ENCODE measurements around the gene METAP1. TPM values are rescaled to one million over a fixed set of nuclear protein-coding genes. Genes with fewer than 3 reads are reported as not detected.

METAP1 gene
- total and polyA plus RNA-seq, 2 of the 4 experiments (the other 2 are of a cell fraction) = 43.7 to 47.9 TPM

DNA sequence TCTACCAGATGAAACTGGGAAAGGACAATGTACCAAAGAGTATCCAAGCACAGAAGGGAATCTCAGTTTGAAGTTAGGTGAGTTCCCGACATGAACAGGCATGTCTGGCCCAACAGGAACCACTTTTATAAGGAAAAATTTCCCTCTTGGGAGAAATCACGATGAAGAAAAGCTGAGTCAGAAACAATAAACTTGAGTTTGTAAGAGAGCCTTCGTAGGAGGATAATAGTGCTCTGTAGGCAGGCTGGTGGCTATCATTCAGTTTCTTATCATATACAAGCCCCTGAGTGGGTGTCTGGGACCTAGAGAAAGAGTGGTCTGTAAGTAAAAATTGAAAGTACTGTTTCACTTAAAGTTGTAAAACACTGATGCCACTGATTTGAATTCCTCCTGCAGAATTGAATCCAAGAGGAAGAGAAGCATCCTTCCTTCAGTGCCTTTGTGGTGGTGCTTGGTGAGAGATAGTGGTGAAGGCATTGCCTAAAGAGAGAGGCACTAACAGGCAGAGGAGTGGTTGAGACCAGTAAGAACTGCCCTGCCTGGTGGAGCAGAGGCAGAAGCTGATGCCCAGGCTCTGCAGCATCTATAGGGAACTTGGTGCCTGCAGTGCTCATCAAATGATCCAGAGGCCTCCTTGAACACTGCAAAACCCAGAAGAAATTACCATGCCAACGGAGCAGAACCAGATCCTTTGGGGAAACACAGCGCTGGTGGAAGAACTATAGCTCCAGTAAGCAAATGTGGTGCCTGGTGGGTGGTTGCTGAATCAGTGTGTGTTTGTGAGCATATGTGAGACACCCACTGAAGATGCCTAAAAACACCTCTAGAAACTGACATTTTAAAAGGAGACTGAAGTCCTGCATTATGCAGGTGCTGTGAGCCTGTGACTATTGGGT lies 31.7 kb upstream of the METAP1 start (continued):
- TF ChIP-seq ELK1 (IDR thresholded peaks at IDR 0.05; ENCODE audit: borderline replicate concordance, low read depth, low read length) (no peak), FOS (IDR thresholded peaks at IDR 0.05; ENCODE audit: low read depth, low read length) (no peak)

GRCh38 chr4:98966926-98967325 lies 28.6 kb upstream of the METAP1 start:
- H2AK5ac ChIP-seq (ENCODE audit: low read depth, low read length) = no peak overlapping the region
- H3K18ac ChIP-seq (ENCODE audit: low read depth, low read length) = no peak overlapping the region
- no peak overlapping the region for H2AK9ac ChIP-seq (replicated peaks; ENCODE audit: low read depth, low read length, poor library complexity)
- no peak overlapping the region for H3K27ac ChIP-seq (ENCODE audit: insufficient read depth, low read length)
- no peak overlapping the region for H3K9ac ChIP-seq (ENCODE audit: low read depth, low read length)
- no peak overlapping the region for H3K56ac ChIP-seq (ENCODE audit: extremely low read depth, insufficient read depth, low read length)
- peaks cover 3% of the 10 kb centered on the region; the same call in 1 of the 2 replicates for H3K4me1 ChIP-seq (ENCODE audit: control insufficient read depth, insufficient read depth, low read length)
- H3K14ac ChIP-seq (replicated peaks; ENCODE audit: low read depth, low read length) = no peak overlapping the region
- DNase-seq (no peak), ATAC-seq (ENCODE audit: low read depth) (no peak)
- no TSS peak for BruUV-seq (replicated peaks)
- intact Hi-C loops (cut with micrococcal nuclease) (no loop called here), in situ Hi-C loops (cut with MboI; ENCODE audit: low sequenced_read_pairs) (no loop called here), dilution Hi-C loops (cut with HindIII; ENCODE audit: low sequenced_read_pairs, unreplicated experiment) (no loop called here)
- H4K8ac ChIP-seq (ENCODE audit: low read depth in 2 of 2, low read length in 2 of 2) = no peak overlapping the region
- no peak overlapping the region for H4K91ac ChIP-seq (ENCODE audit: insufficient read depth, low read depth, low read length)
- H3K4me3 ChIP-seq (ENCODE audit: insufficient read depth, low read depth, low read length) = no peak overlapping the region
- H2AFZ ChIP-seq (replicated peaks; ENCODE audit: low read length, poor library complexity) = no peak overlapping the region
- no peaks in the 10 kb centered on the region for H3K9me1 ChIP-seq (ENCODE audit: insufficient read depth, low read length)
- H4K20me1 ChIP-seq (ENCODE audit: insufficient read depth, low read length) = no peaks in the 10 kb centered on the region
- no peak overlapping the region for H2BK120ac ChIP-seq (ENCODE audit: low read depth, low read length)
- no peak for TF ChIP-seq RCOR1 (IDR thresholded peaks at IDR 0.05; ENCODE audit: insufficient replicate concordance, low read length)
- no peak for TF ChIP-seq POLR2A (IDR thresholded peaks at IDR 0.05; ENCODE audit: low read depth, low read length)
- no peak for TF ChIP-seq FOS (IDR thresholded peaks at IDR 0.05; ENCODE audit: low read depth, low read length)
- no peak for TF ChIP-seq BHLHE40 (IDR thresholded peaks at IDR 0.05; ENCODE audit: low read depth, low read length)
- TF ChIP-seq CHD1 (IDR thresholded peaks at IDR 0.05; ENCODE audit: low read depth, low read length) = no peak
- TF ChIP-seq, protein P1, sequence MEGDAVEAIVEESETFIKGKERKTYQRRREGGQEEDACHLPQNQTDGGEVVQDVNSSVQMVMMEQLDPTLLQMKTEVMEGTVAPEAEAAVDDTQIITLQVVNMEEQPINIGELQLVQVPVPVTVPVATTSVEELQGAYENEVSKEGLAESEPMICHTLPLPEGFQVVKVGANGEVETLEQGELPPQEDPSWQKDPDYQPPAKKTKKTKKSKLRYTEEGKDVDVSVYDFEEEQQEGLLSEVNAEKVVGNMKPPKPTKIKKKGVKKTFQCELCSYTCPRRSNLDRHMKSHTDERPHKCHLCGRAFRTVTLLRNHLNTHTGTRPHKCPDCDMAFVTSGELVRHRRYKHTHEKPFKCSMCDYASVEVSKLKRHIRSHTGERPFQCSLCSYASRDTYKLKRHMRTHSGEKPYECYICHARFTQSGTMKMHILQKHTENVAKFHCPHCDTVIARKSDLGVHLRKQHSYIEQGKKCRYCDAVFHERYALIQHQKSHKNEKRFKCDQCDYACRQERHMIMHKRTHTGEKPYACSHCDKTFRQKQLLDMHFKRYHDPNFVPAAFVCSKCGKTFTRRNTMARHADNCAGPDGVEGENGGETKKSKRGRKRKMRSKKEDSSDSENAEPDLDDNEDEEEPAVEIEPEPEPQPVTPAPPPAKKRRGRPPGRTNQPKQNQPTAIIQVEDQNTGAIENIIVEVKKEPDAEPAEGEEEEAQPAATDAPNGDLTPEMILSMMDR (conservative IDR thresholded peaks at IDR 0.05; ENCODE audit: low read depth, low read length) = no peak
- no peak for TF ChIP-seq MAZ (IDR thresholded peaks at IDR 0.05; ENCODE audit: borderline replicate concordance, low read depth, low read length)
- TF ChIP-seq RFX5 (IDR thresholded peaks at IDR 0.05; ENCODE audit: low read depth, low read length) = no peak
- H4K5ac ChIP-seq (ENCODE audit: low read depth, low read length) = no peak overlapping the region
- no CpG with 5 or more reads among the region's 3 CpGs for WGBS, 2 experiments (ENCODE audit: extremely low coverage in 2 of 2, insufficient read length in 1 of 2)
- CTCF ChIA-PET = no interaction called here
- H3K4ac ChIP-seq (ENCODE audit: low read depth, low read length) = no peak overlapping the region
- POLR2A ChIA-PET (ENCODE audit: unreplicated experiment) = no interaction called here
- H3K9me3 ChIP-seq (ENCODE audit: control insufficient read depth, insufficient read depth, low read length) = no peaks in the 10 kb centered on the region
- no peaks in the 10 kb centered on the region for H3K36me3 ChIP-seq (ENCODE audit: control insufficient read depth, insufficient read depth, low read length)
- no peak overlapping the region for H2BK5ac ChIP-seq (ENCODE audit: low read depth, low read length, poor library complexity, severe bottlenecking)
- H3K23ac ChIP-seq (ENCODE audit: low read depth, low read length) = no peak overlapping the region
- H3K79me1 ChIP-seq (ENCODE audit: low read depth in 1 of 2, low read length in 2 of 2) = no peaks in the 10 kb centered on the region
- no peak overlapping the region for H2BK20ac ChIP-seq (ENCODE audit: low read depth, low read length)
- no peaks in the 10 kb centered on the region; the same call in 1 of the 2 replicates for H3K27me3 ChIP-seq (ENCODE audit: control insufficient read depth, insufficient read depth, low read length)
- no peak overlapping the region for H3K4me2 ChIP-seq (ENCODE audit: low read depth, low read length)
- H2BK15ac ChIP-seq (ENCODE audit: low read depth, low read length) = no peak overlapping the region
